Naive thymus-derived CD4-positive, alpha-beta T cell (primary cell): ENCODE data around the gene NAMPT. TPM values are rescaled to one million over a fixed set of nuclear protein-coding genes. Genes with fewer than 3 reads are reported as not detected.

ENCODE experiments used
- ATAC-seq: fragments of 150-1000 bp; cut with Tn5 transposase; 2 replicates; pipeline ENCODE4 v1.10.0; 2021; ENCODE audit warnings: mild to moderate bottlenecking, moderate library complexity
- CTCF ChIA-PET: fragments of 350-600 bp; sonication (Branson Sonifier 250); formaldehyde crosslinking; loops from one replicate; lab custom pipeline; 2021; ENCODE audit warnings: antibody characterized with exemption; lab: Charles Lee
- POLR2A ChIA-PET: fragments of 350-600 bp; sonication (Branson Sonifier 250); formaldehyde crosslinking; loops from one replicate; lab custom pipeline; 2021; ENCODE audit warnings: antibody characterized with exemption, inconsistent platforms; lab: Charles Lee
- DNase-seq, 9 donors: peaks; one replicate each; pipeline versions ENCODE4 v3.0.0 to v3.0.0-alpha.2; 2020 to 2022; ENCODE audit warnings: mixed read lengths in 1 of 9
- H3K27ac ChIP-seq: one replicate; pipeline ENCODE4 v1.7.0; 2013; ENCODE audit warnings: mild to moderate bottlenecking, low read depth, low read length, moderate library complexity
- H3K27me3 ChIP-seq, 2 donors: one replicate each; pipeline ENCODE4 v1.7.0; 2013; ENCODE audit warnings: low read length in 2 of 2, mild to moderate bottlenecking in 2 of 2, moderate library complexity in 2 of 2; ENCODE audit not compliant: control insufficient read depth in 2 of 2, insufficient read depth in 2 of 2
- H3K36me3 ChIP-seq, 3 experiments: 1 replicate in 2 of 3; 2 replicates in 1 of 3; pipeline ENCODE4 v1.7.0; 2013; ENCODE audit warnings: low read length in 3 of 3, mild to moderate bottlenecking in 3 of 3, moderate library complexity in 1 of 3; ENCODE audit not compliant: insufficient read depth in 3 of 3, control insufficient read depth in 2 of 3
- H3K4me1 ChIP-seq, 2 donors: one replicate each; pipeline ENCODE4 v1.7.0; 2013; ENCODE audit warnings: low read length in 2 of 2, mild to moderate bottlenecking in 2 of 2, moderate library complexity in 1 of 2; ENCODE audit not compliant: control insufficient read depth in 2 of 2, insufficient read depth in 2 of 2
- H3K4me3 ChIP-seq: 2 replicates; pipeline ENCODE4 v1.7.0; 2013; ENCODE audit warnings: mild to moderate bottlenecking, low read length
- H3K9me3 ChIP-seq, 3 experiments: 1 replicate in 2 of 3; 2 replicates in 1 of 3; pipeline ENCODE4 v1.7.0; 2013; ENCODE audit warnings: low read length in 3 of 3; ENCODE audit not compliant: control insufficient read depth in 2 of 3
- H3K27ac Mint-ChIP-seq, 9 donors: one replicate each; pipeline ENCODE4 v1.8.0; 2020 to 2022; ENCODE audit warnings: mixed read lengths in 9 of 9, mild to moderate bottlenecking in 8 of 9, moderate library complexity in 5 of 9, inconsistent platforms in 2 of 9
- H3K27me3 Mint-ChIP-seq, 5 donors: one replicate each; pipeline ENCODE4 v1.8.0; 2021 to 2022; ENCODE audit warnings: mixed read lengths in 5 of 5, mild to moderate bottlenecking in 1 of 5
- H3K36me3 Mint-ChIP-seq, 5 donors: one replicate each; pipeline ENCODE4 v1.8.0; 2020 to 2022; ENCODE audit warnings: mixed read lengths in 5 of 5, mild to moderate bottlenecking in 3 of 5, inconsistent platforms in 1 of 5
- H3K4me1 Mint-ChIP-seq, 7 donors: one replicate each; pipeline ENCODE4 v1.8.0; 2020 to 2022; ENCODE audit warnings: mixed read lengths in 7 of 7, mild to moderate bottlenecking in 3 of 7, inconsistent platforms in 1 of 7
- H3K4me3 Mint-ChIP-seq, 10 donors: one replicate each; pipeline ENCODE4 v1.8.0; 2020 to 2022; ENCODE audit warnings: mild to moderate bottlenecking in 10 of 10, mixed read lengths in 10 of 10, moderate library complexity in 6 of 10, inconsistent platforms in 2 of 10
- H3K9me3 Mint-ChIP-seq, 11 donors: one replicate each; pipeline ENCODE4 v1.8.0; 2020 to 2022; ENCODE audit warnings: mixed read lengths in 11 of 11, mild to moderate bottlenecking in 4 of 11, inconsistent platforms in 1 of 11, moderate library complexity in 1 of 11
- intact Hi-C, 2 donors: fragments of 100-400 bp; cut with micrococcal nuclease; formaldehyde crosslinking; loops; one replicate each; pipeline ENCODE4 v1.15.1; 2023
- polyA plus RNA-seq, 2 donors: library from polyadenylated mRNA; unstranded; fragments of 300-500 nt; fragmentation: Illumina TruSeq; gene quantifications; one replicate each; pipeline ENCODE4 v1.2.3, GENCODE V29; 2021
- total RNA-seq, 6 experiments: library from RNA in 5 of 6; stranded (reverse) in 5 of 6; gene quantifications; 1 replicate in 5 of 6; 2 replicates in 1 of 6; pipeline ENCODE4 v1.2.3 and lab custom pipeline; 2021 to 2026

The NAMPT gene
- total and polyA plus RNA-seq, 7 experiments from 2014 or later, result 13.9 to 731 (median 25.0) TPM

DNA sequence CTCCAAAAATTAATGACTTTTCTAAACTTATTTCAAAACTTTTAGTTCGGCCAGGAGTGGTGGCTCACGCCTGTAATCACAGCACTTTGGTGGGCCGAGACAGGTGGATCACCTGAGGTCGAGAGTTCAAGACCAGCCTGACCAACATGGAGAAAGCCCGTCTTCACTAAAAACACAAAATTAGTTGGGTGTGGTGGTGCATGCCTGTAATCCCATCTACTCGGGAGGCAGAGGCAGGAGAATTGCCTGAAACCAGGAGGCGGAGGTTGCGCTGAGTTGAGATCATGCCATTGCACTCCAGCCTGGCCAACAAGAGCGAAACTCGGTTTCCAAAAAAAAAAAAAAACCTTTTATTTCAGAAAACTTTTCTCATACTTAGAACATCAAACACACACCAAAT lies 8.3 kb downstream of the NAMPT start:
- ChIA-PET CTCF (no interaction called here), POLR2A (no interaction called here)
- H3K4me3 ChIP-seq, result no peak overlapping the region
- ATAC-seq (no peak), DNase-seq (no peak)
- peaks cover 0 to 27% (median 14%) of the 10 kb centered on the region in 5 donors for H3K36me3 Mint-ChIP-seq
- H3K27ac Mint-ChIP-seq, result no peak overlapping the region
- no peak overlapping the region for H3K4me3 Mint-ChIP-seq
- no peaks in the 10 kb centered on the region for H3K4me1 ChIP-seq
- H3K27me3 Mint-ChIP-seq, result no peaks in the 10 kb centered on the region
- no peaks in the 10 kb centered on the region for H3K27me3 ChIP-seq
- peaks cover 0 to 11% (median 0%) of the 10 kb centered on the region in 3 experiments for H3K36me3 ChIP-seq
- no peak overlapping the region for H3K27ac ChIP-seq
- H3K4me1 Mint-ChIP-seq, result peaks cover 12 to 48% (median 26%) of the 10 kb centered on the region in 7 donors
- no peaks in the 10 kb centered on the region for H3K9me3 Mint-ChIP-seq
- no peaks in the 10 kb centered on the region for H3K9me3 ChIP-seq
- intact Hi-C loops, result no loop called here

DNA sequence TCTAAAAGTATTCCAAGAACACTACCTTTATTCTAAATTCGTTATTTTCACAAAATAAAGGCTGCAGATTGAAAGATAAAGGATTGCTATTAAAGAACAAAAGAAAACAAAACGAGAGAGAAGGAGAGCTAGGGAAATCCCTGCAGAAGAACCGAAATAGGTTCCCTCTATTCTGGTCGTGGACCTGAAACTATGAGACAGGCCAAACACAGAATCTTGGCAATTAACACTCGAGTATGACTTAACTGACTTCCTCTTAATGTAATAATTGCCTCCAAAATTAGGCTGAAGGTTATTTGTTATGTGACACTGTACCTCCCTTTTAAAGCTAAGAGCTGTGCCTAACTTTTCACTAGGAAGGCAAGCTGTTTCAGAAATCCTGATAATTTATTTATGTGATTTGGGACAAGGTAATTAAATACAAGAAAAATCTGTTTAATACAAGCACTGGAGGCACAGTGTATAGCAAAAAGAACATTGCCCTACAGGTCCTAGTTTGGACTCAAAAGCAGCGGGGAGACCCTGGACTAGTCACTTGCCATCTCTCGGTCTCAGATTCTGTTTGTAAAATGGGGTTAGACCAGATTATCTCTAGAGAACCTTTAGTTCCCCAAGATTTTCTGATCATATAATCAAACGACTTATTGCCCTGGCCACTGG lies 11.6 kb downstream of the NAMPT start:
- ChIA-PET CTCF (no interaction called here), POLR2A (no interaction called here)
- Mint-ChIP-seq H3K36me3 (peaks cover 0 to 35% (median 28%) of the 10 kb centered on the region in 5 donors), H3K27me3 (no peaks in the 10 kb centered on the region), H3K27ac (no peak overlapping the region), H3K4me3 (no peak overlapping the region), H3K4me1 (peaks cover 0 to 17% (median 3%) of the 10 kb centered on the region in 7 donors), H3K9me3 (no peaks in the 10 kb centered on the region)
- Histone ChIP-seq H3K27ac (no peak overlapping the region), H3K4me1 (no peaks in the 10 kb centered on the region), H3K9me3 (no peaks in the 10 kb centered on the region), H3K4me3 (no peak overlapping the region), H3K36me3 (peaks cover 0 to 17% (median 0%) of the 10 kb centered on the region in 3 experiments), H3K27me3 (no peaks in the 10 kb centered on the region)
- no peak for DNase-seq
- intact Hi-C loops, result loop anchor here in 1 of 2 donors (1.0 kb wide), 1 partner anchor 8 kb away; no protein-coding TSS in a partner anchor
- ATAC-seq, result peak; percentile 6

DNA sequence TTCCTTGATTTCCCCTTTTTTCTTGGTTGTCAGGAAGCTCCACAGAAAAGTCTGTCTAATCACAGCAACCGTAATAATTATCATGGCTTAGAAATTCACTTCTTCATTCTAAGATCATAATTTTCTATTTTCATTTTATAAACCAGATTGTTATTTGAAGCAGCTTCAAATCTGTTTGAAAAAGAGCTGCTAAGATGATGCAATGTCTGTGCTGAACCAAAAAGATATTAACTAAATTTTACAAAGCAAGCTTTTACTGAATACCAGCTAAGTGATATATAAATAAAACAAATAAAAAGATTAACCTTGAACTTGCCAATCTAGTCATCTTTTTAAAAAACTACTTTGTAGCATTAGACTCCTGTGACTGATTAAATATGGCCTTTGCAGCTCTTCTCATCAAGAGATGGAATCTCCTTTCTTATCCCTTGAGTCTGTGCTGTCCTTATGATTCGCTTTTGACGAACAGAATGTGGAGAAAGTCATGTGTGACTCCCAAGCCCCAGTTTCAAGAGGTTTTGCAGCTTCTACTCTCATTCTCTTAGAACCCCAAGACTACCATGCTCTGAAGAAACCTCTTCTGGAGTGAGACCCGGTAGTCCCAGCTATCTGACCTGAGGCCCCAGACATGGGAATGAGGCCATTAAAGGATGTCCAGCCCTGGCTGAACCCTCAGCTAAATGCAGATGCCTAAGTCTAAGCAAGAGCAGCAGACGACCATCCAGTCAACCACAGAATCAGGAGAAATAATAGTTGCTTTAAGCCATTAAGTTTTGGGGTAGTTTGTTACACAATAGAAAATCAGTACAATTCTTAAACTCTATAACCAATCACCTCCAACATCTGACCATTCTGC lies 14.4 kb downstream of the NAMPT start:
- Mint-ChIP-seq H3K27ac (no peak overlapping the region), H3K4me1 (peaks cover 0 to 8% (median 0%) of the 10 kb centered on the region in 7 donors), H3K4me3 (no peak overlapping the region), H3K27me3 (no peaks in the 10 kb centered on the region), H3K36me3 (peaks cover 9 to 50% (median 47%) of the 10 kb centered on the region in 5 donors), H3K9me3 (no peaks in the 10 kb centered on the region)
- H3K9me3 ChIP-seq, result no peaks in the 10 kb centered on the region
- H3K4me1 ChIP-seq, result no peaks in the 10 kb centered on the region
- H3K27me3 ChIP-seq, result no peaks in the 10 kb centered on the region
- H3K27ac ChIP-seq, result no peak overlapping the region
- CTCF ChIA-PET, result no interaction called here
- no peak overlapping the region for H3K4me3 ChIP-seq
- ATAC-seq (no peak), DNase-seq (no peak)
- intact Hi-C loops, result no loop called here
- POLR2A ChIA-PET, result no interaction called here
- H3K36me3 ChIP-seq, result peaks cover 0 to 17% (median 0%) of the 10 kb centered on the region in 3 experiments

- CTCF ChIA-PET, result interaction anchor here (0.5 kb wide), 1 partner anchor 499 kb away, joined by 3 read pairs; no protein-coding TSS in a partner anchor
- H3K27ac Mint-ChIP-seq, result no peak overlapping the region
- DNase-seq (no peak), ATAC-seq (peak; percentile 10)
- H3K9me3 ChIP-seq, result no peaks in the 10 kb centered on the region
- H3K4me3 Mint-ChIP-seq, result no peak overlapping the region
- peaks cover 17 to 57% (median 50%) of the 10 kb centered on the region in 5 donors for H3K36me3 Mint-ChIP-seq
- POLR2A ChIA-PET, result no interaction called here
- no peaks in the 10 kb centered on the region for H3K4me1 ChIP-seq
- no peak overlapping the region for H3K27ac ChIP-seq
- peaks cover 0 to 17% (median 0%) of the 10 kb centered on the region in 3 experiments for H3K36me3 ChIP-seq
- no peaks in the 10 kb centered on the region for H3K9me3 Mint-ChIP-seq
- H3K4me3 ChIP-seq, result no peak overlapping the region
- peaks cover 0 to 4% (median 0%) of the 10 kb centered on the region in 7 donors for H3K4me1 Mint-ChIP-seq
- no peaks in the 10 kb centered on the region for H3K27me3 ChIP-seq
- H3K27me3 Mint-ChIP-seq, result no peaks in the 10 kb centered on the region
- intact Hi-C loops, result no loop called here
Measured at GRCh38 chr7:106269254-106269961, 15.4 kb downstream of the NAMPT start.

DNA sequence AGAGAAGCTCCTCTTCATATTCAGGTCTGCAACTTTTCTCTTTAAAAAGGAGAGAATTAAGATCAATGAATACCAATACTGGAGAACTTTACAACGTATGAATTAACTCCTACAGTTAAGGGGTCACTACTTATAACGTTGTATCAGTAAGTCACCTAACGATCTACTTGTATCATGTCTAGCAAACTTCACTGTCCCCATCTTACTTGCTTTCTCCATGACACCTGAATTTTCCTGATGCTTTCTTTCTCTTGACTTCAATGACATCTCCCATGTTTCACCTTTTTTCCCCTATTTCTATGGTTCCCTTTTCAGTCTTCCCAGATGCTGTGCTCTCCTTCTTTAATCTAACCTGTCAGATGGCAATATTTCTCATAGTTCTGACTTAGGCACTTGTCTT lies 19.6 kb downstream of the NAMPT start:
- peaks cover 0 to 9% (median 0%) of the 10 kb centered on the region in 3 experiments for H3K36me3 ChIP-seq
- POLR2A ChIA-PET, result no interaction called here

GRCh38 chr7:106262221-106262881 lies 22.4 kb downstream of the NAMPT start:
- H3K27ac Mint-ChIP-seq, result peak overlapping the region in 1 of 9 donors; percentile 13
- intact Hi-C loops, result loop anchor here in 1 of 2 donors (5.0 kb wide), 1 partner anchor 200 kb away; no protein-coding TSS in a partner anchor
- ChIA-PET CTCF (no interaction called here), POLR2A (no interaction called here)
- no peak for ATAC-seq
- peaks cover 10 to 35% (median 15%) of the 10 kb centered on the region in 7 donors for H3K4me1 Mint-ChIP-seq
- no peak overlapping the region for H3K4me3 ChIP-seq
- peaks cover 36 to 81% (median 56%) of the 10 kb centered on the region in 5 donors for H3K36me3 Mint-ChIP-seq
- peaks cover 0 to 8% of the 10 kb centered on the region in 2 donors for H3K4me1 ChIP-seq
- H3K27ac ChIP-seq, result no peak overlapping the region
- H3K9me3 ChIP-seq, result no peaks in the 10 kb centered on the region
- H3K27me3 Mint-ChIP-seq, result no peaks in the 10 kb centered on the region
- DNase-seq, result no peak
- no peaks in the 10 kb centered on the region for H3K9me3 Mint-ChIP-seq
- H3K36me3 ChIP-seq, result peaks cover 0 to 18% (median 0%) of the 10 kb centered on the region in 3 experiments
- no peak overlapping the region for H3K4me3 Mint-ChIP-seq
- no peaks in the 10 kb centered on the region for H3K27me3 ChIP-seq

More for the DNA sequence above, 19.6 kb downstream of the NAMPT start:
- DNase-seq, result no peak
- intact Hi-C loops, result no loop called here
- Histone ChIP-seq H3K4me3 (no peak overlapping the region), H3K27ac (no peak overlapping the region), H3K27me3 (no peaks in the 10 kb centered on the region), H3K4me1 (peaks cover 0 to 8% of the 10 kb centered on the region in 2 donors), H3K9me3 (no peaks in the 10 kb centered on the region)
- peak overlapping the region in 2 of 9 donors; percentile 13 to 43 for H3K27ac Mint-ChIP-seq
- no peak for ATAC-seq
- no peak overlapping the region for H3K4me3 Mint-ChIP-seq
- H3K36me3 Mint-ChIP-seq, result peaks cover 31 to 63% (median 49%) of the 10 kb centered on the region in 5 donors
- H3K4me1 Mint-ChIP-seq, result peaks cover 8 to 20% (median 15%) of the 10 kb centered on the region in 7 donors
- no peaks in the 10 kb centered on the region for H3K27me3 Mint-ChIP-seq
- CTCF ChIA-PET, result no interaction called here
- no peaks in the 10 kb centered on the region for H3K9me3 Mint-ChIP-seq
